CD4-positive, alpha-beta T cell treated with Interleukin-10 for 1 hour (primary cell): ENCODE data around the gene LAYN.
A peak's percentile ranks its signal among the peaks of the same experiment; 100 is the strongest.

ENCODE experiments used
- DNase-seq: peaks from one replicate; pipeline ENCODE4 v3.0.0-alpha.2; 2020

LAYN gene

DNA sequence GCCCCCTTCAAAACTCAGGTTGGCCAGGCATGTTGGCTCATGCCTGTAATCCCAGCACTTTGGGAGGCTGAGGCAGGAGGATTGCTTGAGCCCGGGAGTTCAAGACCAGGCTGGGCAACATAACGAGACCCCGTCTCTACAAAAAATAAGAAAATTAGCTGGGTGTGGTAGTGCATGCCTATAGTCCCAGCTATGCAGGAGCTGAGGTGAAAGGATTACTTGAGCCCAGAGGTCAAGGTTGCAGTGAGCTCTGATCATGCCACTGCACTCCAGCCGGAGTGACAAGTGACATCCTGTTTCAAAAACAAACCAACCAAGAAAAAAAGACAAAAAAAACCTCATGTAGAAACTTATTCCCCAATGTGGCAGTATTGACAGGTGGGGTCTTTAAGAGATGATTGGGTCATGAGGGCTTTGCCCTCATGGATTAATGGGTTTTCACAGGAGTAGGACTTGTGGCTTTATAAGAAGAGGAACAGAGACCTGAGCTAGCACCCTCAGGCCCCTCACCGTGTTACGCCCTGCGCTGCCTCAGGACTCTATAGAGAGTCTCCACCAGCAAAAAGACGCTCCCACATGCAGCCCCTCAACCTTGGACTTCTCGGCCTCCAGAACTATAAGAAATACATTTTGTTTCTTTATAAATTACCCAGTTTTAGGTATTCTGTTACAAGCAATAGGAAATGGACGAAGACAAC lies 22.3 kb downstream of the LAYN start:
- DNase-seq: no peak

DNA sequence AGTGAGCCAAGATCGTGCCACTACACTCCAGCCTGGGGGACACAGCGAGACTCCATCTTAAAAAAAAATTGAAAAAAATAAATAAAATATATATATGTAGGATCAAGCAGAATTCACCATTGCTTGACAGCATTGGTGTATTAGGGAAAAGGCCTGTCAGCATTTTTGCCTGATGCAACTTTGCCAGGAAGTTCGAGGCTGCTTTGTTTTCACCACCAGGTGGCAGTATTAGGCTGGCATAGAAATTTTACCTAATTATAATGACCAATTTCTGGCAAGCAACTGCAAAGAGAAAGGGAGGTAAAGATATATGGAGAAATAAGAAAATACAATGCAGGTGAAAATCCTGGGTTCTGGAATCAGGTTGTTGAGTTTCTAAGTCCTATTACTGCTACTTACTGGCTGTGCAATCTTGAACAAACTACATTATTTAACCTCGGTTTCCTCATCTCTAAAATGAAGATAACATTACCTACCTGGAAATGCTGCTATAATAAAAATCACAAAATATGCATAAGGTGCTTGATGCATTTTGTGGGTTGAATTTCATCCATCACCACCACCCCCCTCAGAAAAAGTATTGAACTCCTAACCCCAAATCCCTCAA lies 24.7 kb downstream of the LAYN start:
- DNase-seq: peak; percentile 70

DNA sequence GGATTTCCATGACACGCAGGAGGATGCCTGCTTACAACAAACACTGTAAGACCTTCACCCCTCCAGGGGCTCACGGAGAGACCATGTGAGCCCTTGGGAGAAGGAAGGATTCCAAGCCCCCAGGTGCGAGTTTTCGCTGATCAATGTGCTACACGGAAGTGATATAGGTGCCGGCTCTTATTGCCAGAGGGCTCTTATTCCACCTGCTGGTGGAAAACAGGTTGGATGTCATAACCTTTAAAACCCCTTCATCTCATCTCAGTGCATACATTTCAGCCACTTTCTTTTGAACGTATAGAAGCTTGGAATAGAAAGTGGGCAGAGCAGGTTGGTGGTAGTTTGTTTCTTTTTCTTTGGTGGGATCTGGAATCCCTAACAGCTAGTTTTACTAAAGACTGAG lies 25.8 kb downstream of the LAYN start:
- no peak for DNase-seq

DNA sequence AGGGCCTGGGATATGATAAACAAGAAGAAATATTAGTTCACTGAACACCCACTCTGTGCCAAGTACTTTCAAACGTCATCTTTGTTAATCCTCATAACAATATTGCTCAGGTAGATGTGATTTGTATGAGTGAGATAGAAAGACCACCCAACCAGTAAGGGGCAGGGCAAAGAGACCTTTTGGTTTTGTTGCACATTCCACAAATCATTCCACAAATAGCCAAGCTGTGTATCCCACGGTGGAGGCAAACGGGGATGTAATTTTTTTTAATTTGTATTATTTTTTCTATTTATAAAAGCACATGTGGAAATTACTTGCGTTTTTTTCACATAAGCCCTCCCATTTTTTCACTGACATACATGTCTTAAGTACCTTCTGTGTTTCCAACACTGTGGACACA lies 29.0 kb downstream of the LAYN start:
- no peak for DNase-seq

DNA sequence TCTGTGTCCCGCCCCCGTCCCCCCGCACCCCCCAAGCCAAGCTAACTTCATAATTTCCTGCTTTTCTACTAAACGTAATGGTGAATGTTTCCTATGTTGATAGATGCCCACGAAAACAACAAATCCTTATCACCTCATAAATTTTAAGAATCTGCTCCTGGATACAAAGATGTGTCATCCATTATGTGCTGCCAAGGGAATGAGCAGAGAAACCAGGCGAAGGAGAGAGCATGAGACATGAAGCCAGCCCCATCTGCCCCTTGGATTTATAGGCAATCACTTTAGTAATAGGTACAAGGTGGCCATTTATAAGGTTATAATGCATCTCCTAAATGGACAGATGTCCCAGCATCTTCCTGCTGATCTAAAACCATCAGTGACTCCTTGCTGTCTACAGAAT lies 30.3 kb downstream of the LAYN start:
- no peak for DNase-seq

DNA sequence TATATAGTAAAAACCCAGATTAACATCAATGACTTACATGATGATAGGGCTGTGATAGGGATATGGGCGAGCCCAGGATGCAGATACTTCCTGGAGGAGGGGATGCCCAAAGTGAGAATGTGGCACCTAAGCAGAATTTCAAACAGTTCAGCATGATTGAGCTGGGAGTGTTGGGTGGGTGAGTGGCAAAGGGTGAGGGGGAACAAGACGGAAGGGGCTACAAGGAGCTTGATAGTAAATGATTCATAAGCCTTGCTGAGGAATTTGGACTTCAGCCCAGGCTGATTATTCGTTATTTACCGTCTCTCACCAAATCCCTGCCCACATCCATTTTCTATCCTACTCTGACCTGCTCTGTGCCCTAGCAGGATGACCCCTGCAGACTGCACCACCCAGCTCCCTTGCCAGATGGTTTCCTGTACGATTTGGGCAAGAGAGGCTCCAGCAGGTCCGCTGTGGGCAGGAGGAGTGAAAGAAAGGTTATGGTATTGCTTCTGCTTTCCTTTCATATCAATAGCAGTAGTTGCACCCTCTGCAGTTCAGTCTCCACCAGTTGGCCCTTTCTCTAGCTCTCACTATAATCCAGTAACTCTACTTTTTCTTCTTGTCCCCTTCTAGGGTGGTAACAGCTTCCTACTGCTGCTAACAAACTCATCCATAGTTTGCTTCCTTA lies 31.4 kb downstream of the LAYN start:
- DNase-seq: no peak

DNA sequence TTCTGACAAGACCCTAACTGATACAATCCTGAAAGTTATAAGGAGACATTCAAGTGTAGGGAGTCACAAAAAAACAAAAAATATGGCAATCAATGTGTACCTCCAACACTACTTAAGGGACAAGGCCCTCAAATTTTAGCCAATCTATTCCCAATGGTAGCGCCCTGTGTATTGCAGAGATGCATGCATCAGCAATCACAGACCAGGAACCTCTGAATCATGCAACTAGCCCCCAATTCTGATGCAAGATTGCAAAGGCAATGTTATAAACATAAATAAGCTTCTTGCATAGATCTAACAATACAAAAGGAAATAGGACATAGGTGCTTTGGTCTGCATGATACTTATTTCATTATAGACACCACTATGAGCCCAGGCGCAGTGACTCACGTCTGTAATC lies 32.1 kb downstream of the LAYN start:
- DNase-seq: no peak

DNA sequence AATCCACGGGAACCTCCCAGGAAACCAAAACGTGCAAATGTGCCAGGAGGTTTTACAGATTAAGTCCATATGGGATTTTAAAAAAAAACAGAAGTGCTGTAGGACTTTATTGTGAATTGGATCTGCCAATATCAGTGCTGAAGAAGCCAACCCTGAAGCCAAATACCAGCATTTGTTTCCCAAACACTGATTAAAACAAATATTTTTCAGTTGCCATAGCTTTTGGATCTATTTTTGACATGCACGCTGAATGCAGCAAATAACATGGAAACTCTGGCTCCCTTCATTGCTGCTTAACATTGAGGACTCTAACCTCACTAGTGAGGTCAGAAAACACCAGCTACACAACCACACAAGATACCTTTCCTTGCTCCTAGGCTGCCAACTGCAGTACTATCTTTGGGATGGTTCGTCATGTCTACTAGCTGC lies 33.3 kb downstream of the LAYN start:
- no peak for DNase-seq

DNA sequence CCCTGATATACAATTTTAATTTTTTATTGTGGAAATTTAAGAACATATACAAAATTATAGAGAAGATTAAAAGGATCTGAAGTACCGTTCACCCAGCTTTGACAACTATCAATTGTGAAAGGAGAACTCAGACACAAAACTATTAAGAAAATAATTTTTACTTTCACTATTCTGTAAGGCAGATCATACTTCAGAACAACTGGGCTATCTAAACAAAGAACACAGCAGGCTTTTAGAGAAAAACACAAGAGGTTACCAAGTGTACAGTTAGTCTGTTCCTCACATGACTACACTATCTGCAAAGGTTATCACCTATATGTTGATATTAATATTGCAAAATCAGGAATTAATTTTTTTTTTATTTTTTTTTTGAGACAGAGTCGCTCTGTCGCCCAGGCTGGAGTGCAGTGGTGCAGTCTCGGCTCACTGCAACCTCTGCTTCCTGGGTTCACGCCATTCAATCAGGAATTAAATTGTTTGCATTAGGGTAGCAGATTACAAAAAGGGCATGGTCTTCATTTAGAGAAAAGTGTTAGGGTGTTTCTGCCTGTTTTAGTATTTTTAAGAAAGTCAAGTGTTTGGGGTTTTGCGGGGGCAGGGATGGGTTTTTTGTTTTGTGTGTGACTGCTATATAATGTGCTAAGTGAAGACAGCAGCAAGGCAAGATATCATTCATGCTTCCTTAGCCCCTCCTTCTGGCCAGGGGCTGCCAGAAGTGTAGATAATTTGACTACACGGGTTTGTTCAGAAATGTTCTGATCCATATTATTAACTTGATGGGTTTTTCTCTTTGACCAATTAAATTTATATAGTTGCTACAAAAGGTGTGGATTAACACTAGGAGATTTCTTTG lies 34.1 kb downstream of the LAYN start:
- DNase-seq: no peak

DNA sequence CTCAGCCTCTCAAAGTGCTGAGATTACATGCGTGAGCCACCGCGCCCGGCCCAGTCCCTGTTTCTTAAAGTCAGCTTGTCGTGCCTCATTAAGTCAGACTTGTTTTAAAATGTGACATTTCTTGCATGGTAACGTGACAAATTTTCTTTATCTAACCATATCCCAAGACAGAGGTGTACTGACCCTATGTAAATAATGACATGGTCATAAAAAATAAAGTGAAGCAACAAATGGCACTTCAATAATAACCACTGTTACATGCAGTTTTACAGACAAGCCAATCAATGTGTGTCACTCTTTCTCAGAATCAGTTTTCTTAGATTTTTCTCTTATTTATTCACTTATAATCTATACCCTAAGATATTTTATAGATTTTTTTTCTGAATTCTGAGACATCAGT lies 35.2 kb downstream of the LAYN start:
- DNase-seq: no peak

DNA sequence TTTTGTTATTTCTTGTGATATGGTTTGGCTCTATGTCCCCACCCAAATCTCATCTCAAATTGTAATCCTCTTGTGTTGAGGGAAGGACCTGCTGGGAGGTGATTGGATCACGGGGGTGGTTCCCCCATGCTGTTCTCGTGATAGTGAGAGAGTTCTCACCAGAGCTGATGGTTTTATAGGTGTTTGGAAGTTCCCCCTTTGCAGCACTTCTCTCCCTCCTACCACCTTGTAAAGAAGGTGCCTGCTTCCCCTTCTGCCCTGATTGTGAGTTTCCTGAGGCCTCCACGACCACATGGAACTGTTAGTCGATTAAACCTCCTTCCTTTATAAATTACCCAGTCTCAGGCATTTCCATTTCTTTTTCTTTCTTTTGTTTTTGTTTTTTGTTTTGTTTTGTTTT lies 37.3 kb downstream of the LAYN start:
- DNase-seq: no peak

DNA sequence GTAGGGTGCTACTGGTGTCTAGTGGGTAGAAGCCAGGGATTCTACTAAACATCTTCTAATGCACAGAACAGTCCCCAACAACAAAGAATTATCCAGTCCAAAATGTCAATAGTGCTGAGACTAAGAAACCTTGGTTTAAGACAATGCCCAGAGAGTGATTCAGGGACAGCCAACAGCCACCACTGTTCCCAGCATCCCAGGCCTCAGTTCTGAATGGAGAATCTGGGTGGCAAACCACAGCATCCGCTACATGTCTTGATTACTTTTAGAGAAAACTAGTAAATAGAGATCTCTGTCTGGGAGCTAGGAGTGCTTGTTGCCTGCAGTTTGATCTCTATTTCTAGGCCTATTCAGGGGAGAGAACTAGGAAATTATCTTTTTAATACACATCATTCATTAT lies 40.8 kb downstream of the LAYN start:
- DNase-seq: no peak

DNA sequence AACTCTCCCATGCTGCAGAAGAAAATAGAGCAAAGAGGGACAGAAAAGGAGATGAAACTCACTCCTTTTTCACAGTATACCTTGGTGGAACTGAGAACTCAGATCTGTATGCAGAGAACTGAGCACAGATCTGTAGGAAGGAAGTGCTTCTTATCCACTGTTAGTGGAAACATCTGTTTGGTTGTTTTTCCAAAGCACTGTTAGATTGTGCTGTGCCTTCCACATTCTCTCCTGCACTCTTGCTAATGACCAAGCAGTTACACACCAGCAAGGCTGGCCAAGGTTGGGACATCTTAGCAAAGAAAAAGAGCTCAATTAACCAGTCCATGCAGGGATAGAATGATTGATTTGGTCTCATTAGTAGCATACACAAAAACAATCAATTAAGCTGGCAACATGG lies 41.6 kb downstream of the LAYN start:
- no peak for DNase-seq

DNA sequence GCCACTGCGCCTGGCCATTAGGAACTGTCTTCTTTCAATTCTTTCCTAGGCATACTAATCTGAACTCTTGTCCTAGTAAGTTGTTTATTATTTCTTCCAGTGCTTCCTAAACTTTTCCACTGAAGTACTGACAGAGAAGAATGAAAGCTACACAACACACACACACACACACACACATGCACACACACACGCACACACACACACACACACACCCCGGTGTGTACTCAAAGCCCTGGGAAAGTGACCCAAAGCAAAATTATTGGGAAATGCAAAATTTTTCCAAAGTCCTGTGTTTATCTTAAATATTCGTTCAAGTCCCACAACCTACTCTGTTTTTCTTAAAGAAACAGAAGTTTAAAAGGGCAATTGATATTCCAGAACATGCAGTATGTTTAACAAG lies 42.4 kb downstream of the LAYN start:
- no peak for DNase-seq

DNA sequence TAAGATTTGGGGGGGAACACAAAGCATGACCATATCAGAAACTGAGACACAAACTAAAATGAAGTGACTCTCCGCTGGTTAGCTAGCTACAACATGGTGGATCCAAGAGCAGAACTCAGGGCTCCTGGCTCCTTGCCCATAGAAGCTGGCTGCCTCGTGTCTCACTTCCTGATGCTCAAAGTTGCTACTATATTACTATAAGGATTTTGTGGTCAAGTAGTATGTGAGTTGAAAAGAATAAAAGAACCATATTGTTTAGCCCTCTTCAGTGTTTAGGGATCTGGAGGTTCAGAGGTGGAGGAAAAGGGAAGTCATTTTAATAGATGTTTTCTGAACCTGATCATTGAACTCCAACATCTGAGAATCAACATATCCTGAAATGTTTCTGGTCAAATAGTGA lies 44.9 kb downstream of the LAYN start:
- no peak for DNase-seq

DNA sequence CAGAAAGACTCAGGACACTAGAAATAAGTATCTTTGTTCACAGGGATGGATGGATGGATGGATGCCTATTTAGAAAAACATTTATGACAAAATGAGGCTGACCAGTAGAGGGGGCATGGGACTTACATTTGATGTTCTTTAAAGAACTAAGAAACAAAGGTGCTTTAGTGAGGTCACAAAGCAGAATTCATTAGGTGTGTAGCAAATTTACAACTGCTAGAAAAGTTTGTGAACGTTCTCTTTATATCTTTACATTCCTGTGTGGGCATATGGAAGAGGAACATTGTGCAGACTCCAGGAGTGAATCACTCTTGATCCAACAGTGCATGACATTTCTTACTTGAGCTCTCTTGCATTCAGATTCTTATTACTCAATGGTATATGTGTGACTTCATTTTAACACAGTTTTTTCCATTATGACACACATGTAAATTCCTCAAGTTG lies 45.9 kb downstream of the LAYN start:
- DNase-seq: peak; percentile 69

DNA sequence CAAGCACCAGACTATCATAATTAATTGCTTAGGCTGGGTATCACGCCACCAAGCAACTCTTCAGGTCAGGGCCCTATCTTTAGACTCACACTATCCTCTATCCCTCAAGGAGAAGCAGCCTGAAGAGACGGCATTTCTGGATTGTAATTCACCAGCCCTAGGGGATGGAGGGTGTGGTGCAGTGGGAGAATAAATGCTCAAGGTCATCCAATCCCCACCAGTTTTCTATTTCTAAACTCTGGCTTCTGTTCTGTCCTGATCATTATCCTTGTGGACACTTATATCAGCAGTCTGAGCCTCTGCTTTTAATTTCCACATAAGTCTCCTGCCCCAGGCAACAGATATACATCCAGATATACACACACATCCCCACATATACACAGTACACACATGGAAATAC lies 48.6 kb downstream of the LAYN start:
- no peak for DNase-seq

DNA sequence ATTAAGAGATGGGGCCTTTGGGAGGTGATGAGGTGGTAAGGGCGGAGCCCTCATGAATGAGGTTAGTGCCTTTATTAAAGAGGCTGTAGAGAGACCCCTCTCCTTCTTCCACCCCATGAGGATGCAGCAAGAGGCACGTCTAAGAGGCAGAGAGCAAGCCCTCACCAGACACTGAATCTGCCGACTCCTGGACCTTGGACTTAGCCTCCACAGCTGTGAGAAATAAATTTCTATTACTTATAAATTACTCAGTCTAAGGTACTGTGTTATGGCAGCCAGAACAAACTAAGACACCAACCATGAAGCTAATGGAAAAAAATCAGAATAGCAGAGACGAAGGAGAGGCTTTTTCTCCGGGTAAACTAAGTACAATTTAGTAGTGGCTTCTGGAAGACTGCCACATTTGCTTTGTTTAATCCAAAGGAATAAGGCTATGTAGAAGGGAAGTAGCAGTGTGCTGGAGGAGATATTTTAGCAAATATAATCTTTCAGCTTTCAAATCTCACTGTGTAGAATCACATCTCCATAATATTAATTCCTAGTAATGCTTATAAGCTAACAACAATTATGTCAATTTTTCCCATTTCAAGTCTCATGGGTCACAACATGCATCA lies 49.5 kb downstream of the LAYN start:
- no peak for DNase-seq

DNA sequence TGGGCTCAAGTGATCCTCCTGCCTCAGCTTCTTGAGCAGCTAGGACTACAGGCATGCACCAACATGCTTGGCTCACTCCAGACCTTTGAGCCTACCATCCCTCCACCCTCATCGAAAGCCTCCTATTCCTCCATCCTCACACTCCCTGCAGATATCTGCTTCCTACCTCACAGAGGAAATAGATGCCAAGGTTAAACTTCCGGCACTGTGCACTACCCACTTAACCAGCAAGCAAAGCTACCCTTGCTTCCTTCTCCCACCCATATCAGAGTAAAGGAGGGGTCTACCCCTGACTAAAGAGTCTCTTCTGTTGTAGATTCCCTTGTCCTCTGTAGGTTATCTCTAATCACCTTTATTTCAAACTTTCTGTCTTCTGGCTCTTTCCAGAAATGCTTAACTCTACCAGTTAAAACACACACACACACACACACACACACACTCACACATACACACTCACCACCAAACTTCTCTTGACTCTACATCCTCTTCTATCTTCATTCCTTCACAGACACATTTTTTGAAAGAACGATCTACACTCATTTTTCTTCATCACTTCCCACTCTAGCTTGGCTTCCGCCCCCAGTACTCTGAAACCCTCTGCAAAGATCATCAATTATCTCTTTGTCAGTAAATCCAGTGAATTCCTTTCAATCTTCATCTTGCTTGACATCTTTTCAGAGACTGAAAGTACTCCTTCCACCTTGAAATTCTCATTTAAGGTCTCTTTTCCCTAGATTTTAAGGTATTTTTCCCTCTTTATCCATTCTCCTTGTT lies 50.9 kb downstream of the LAYN start:
- DNase-seq: no peak

DNA sequence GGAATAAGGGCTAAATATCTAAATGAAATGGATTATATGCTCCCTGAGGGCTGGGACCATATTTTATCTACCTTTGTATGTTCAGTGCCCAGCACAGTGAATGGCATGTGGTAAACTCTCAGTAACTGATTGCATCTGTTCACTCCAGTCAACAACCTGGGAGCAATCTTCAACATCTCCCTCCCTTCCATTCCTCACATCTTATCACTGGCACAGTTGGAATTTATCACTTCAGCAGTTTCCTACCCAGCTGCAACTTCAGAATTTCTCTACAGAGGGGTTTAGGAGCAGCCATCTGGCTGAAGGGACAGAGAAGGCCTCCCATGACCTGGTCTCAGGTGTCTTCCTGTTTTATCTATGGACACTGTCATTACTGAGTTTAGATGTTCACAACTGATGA lies 52.0 kb downstream of the LAYN start:
- no peak for DNase-seq

DNA sequence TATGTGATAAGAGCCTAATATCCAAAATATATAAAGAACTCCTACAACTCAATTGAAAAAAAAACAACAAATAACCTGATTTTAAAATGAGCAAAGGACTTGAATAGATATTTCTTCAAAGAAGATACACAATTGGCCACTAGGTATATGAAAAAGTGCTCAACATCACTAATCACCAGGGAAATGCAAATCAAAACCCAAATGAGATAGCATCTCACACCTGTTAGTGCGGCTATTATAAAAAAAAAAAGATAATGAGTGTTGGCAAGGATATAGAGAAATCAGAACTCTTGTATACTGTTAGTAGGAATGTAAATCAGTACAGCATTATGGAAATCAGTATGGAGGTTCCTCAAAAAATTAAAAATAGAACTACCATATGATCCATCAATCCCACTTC lies 55.8 kb downstream of the LAYN start:
- DNase-seq: no peak

DNA sequence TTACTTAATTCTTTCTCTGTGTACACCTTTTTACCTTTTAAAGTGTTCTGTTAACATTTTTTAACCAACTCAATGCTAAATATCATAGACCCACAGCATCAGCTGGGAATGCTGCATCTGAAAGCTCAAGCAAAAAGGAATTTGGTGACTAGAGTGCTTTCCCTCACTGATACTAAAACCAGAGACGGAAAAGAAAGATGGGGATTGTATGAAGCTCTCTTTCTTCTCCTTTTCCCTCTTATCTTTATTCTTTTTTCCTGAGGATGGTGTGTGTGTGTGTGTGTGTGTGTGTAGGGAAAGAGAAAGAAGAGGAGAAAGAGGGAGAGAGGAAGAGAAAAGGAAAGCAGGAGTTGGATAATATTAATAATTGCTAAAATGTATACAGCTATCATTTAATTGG lies 57.6 kb downstream of the LAYN start:
- DNase-seq: no peak
